Dendritic cell treated with granulocyte-macrophage colony-stimulating factor and Interleukin-4, amounts not matched to agents 40 ng/mL and 50 ng/mL, for 4 days (primary cell): ENCODE results near the gene CABLES2.

ENCODE experiments used
- H3K27ac Mint-ChIP-seq: one replicate; pipeline ENCODE4 v1.8.0; 2022; ENCODE audit warnings: mild to moderate bottlenecking, mixed read lengths
- H3K27me3 Mint-ChIP-seq: one replicate; pipeline ENCODE4 v1.8.0; 2022; ENCODE audit warnings: mild to moderate bottlenecking, mixed read lengths
- H3K36me3 Mint-ChIP-seq: one replicate; pipeline ENCODE4 v1.8.0; 2022; ENCODE audit warnings: low read depth, mixed read lengths
- H3K4me1 Mint-ChIP-seq: one replicate; pipeline ENCODE4 v1.8.0; 2022; ENCODE audit warnings: low read depth, mixed read lengths
- H3K4me3 Mint-ChIP-seq: one replicate; pipeline ENCODE4 v1.8.0; 2022; ENCODE audit warnings: mild to moderate bottlenecking, moderate library complexity, mixed read lengths
- H3K9me3 Mint-ChIP-seq: one replicate; pipeline ENCODE4 v1.8.0; 2022; ENCODE audit warnings: mixed read lengths
- intact Hi-C: fragments of 100-400 bp; cut with micrococcal nuclease; formaldehyde crosslinking; loops from one replicate; pipeline ENCODE4 v1.15.0; 2022

CABLES2 gene

GRCh38 chr20:62372042-62372993 lies 34.8 kb downstream of the CABLES2 start:
- Mint-ChIP-seq H3K9me3 (no peaks in the 10 kb centered on the region), H3K36me3 (no peaks in the 10 kb centered on the region), H3K4me1 (peaks cover 21% of the 10 kb centered on the region), H3K27me3 (peaks cover 54% of the 10 kb centered on the region), H3K27ac (no peak overlapping the region), H3K4me3 (no peak overlapping the region)
- intact Hi-C loops, result no loop called here

- peaks cover 21% of the 10 kb centered on the region for H3K4me1 Mint-ChIP-seq
- intact Hi-C loops, result no loop called here
- H3K27me3 Mint-ChIP-seq, result peaks cover 54% of the 10 kb centered on the region
- H3K27ac Mint-ChIP-seq, result no peak overlapping the region
- H3K36me3 Mint-ChIP-seq, result no peaks in the 10 kb centered on the region
- no peak overlapping the region for H3K4me3 Mint-ChIP-seq
- no peaks in the 10 kb centered on the region for H3K9me3 Mint-ChIP-seq
Measured at GRCh38 chr20:62371588-62372041, 35.5 kb downstream of the CABLES2 start.

GRCh38 chr20:62370807-62371587 lies 36.1 kb downstream of the CABLES2 start:
- peaks cover 60% of the 10 kb centered on the region for H3K27me3 Mint-ChIP-seq
- peaks cover 21% of the 10 kb centered on the region for H3K4me1 Mint-ChIP-seq
- H3K9me3 Mint-ChIP-seq, result no peaks in the 10 kb centered on the region
- intact Hi-C loops, result no loop called here
- no peak overlapping the region for H3K4me3 Mint-ChIP-seq
- no peak overlapping the region for H3K27ac Mint-ChIP-seq
- H3K36me3 Mint-ChIP-seq, result no peaks in the 10 kb centered on the region

GRCh38 chr20:62370115-62370806 lies 36.8 kb downstream of the CABLES2 start:
- intact Hi-C loops, result no loop called here

GRCh38 chr20:62369815-62370114 lies 37.3 kb downstream of the CABLES2 start:
- H3K27me3 Mint-ChIP-seq, result peaks cover 72% of the 10 kb centered on the region
- H3K4me1 Mint-ChIP-seq, result peaks cover 22% of the 10 kb centered on the region
- no peaks in the 10 kb centered on the region for H3K9me3 Mint-ChIP-seq
- H3K27ac Mint-ChIP-seq, result no peak overlapping the region
- H3K36me3 Mint-ChIP-seq, result no peaks in the 10 kb centered on the region
- intact Hi-C loops, result no loop called here
- H3K4me3 Mint-ChIP-seq, result no peak overlapping the region

More at GRCh38 chr20:62370115-62370806, 36.8 kb downstream of the CABLES2 start:
- Mint-ChIP-seq H3K9me3 (no peaks in the 10 kb centered on the region), H3K27ac (no peak overlapping the region), H3K4me1 (peaks cover 21% of the 10 kb centered on the region), H3K4me3 (no peak overlapping the region), H3K27me3 (peaks cover 67% of the 10 kb centered on the region), H3K36me3 (no peaks in the 10 kb centered on the region)

GRCh38 chr20:62368976-62369814 lies 37.9 kb downstream of the CABLES2 start:
- H3K9me3 Mint-ChIP-seq, result no peaks in the 10 kb centered on the region
- intact Hi-C loops, result no loop called here
- H3K27ac Mint-ChIP-seq, result no peak overlapping the region
- H3K27me3 Mint-ChIP-seq, result peaks cover 72% of the 10 kb centered on the region
- no peaks in the 10 kb centered on the region for H3K36me3 Mint-ChIP-seq
- H3K4me3 Mint-ChIP-seq, result no peak overlapping the region
- H3K4me1 Mint-ChIP-seq, result peaks cover 23% of the 10 kb centered on the region

GRCh38 chr20:62368392-62368975 lies 38.6 kb downstream of the CABLES2 start:
- H3K27ac Mint-ChIP-seq, result no peak overlapping the region
- H3K9me3 Mint-ChIP-seq, result no peaks in the 10 kb centered on the region
- H3K27me3 Mint-ChIP-seq, result peaks cover 75% of the 10 kb centered on the region
- H3K4me1 Mint-ChIP-seq, result peaks cover 20% of the 10 kb centered on the region
- H3K4me3 Mint-ChIP-seq, result no peak overlapping the region
- H3K36me3 Mint-ChIP-seq, result no peaks in the 10 kb centered on the region
- intact Hi-C loops, result no loop called here

GRCh38 chr20:62367633-62368391 lies 39.3 kb downstream of the CABLES2 start:
- intact Hi-C loops, result no loop called here
- peaks cover 73% of the 10 kb centered on the region for H3K27me3 Mint-ChIP-seq
- H3K27ac Mint-ChIP-seq, result no peak overlapping the region
- H3K4me3 Mint-ChIP-seq, result peak overlapping the region; percentile 71
- H3K9me3 Mint-ChIP-seq, result no peaks in the 10 kb centered on the region
- peaks cover 20% of the 10 kb centered on the region for H3K4me1 Mint-ChIP-seq
- no peaks in the 10 kb centered on the region for H3K36me3 Mint-ChIP-seq

- Mint-ChIP-seq H3K27me3 (peaks cover 72% of the 10 kb centered on the region), H3K9me3 (no peaks in the 10 kb centered on the region), H3K4me1 (peaks cover 20% of the 10 kb centered on the region), H3K36me3 (no peaks in the 10 kb centered on the region), H3K27ac (no peak within 1 kb of the TSS), H3K4me3 (peak within 1 kb of the TSS; percentile 71)
- intact Hi-C loops, result no loop called here
Measured at GRCh38 chr20:62367136-62367632, 39.9 kb downstream of the CABLES2 start, which contains the start of gene LAMA5. LAMA5 (minus strand) TSS chr20:62367312; CDS start chr20:62367245, 67 bp downstream.

- peak overlapping the region; percentile 50 for H3K4me3 Mint-ChIP-seq
- no peak overlapping the region for H3K27ac Mint-ChIP-seq
- H3K36me3 Mint-ChIP-seq, result no peaks in the 10 kb centered on the region
- H3K4me1 Mint-ChIP-seq, result peaks cover 20% of the 10 kb centered on the region
- intact Hi-C loops, result no loop called here
- no peaks in the 10 kb centered on the region for H3K9me3 Mint-ChIP-seq
- peaks cover 70% of the 10 kb centered on the region for H3K27me3 Mint-ChIP-seq
Measured at GRCh38 chr20:62366370-62367135, 40.5 kb downstream of the CABLES2 start.

- Mint-ChIP-seq H3K27me3 (peaks cover 65% of the 10 kb centered on the region), H3K36me3 (no peaks in the 10 kb centered on the region), H3K27ac (no peak overlapping the region), H3K4me1 (peaks cover 20% of the 10 kb centered on the region), H3K9me3 (no peaks in the 10 kb centered on the region), H3K4me3 (no peak overlapping the region)
- intact Hi-C loops, result no loop called here
Measured at GRCh38 chr20:62365814-62366369, 41.2 kb downstream of the CABLES2 start.
